Epithelial cell of proximal tubule (primary cell): ENCODE results near the gene NFS1. TPM values are rescaled to one million over a fixed set of nuclear protein-coding genes. Genes with fewer than 3 reads are reported as not detected.

Experiments
- DNase-seq: peaks from one replicate; pipeline ENCODE4 v3.0.0-alpha.2; 2011; ENCODE audit warnings: low read depth
- H3K4me3 ChIP-seq: 2 replicates; pipeline ENCODE4 v1.5.1; 2011; ENCODE audit warnings: low read depth, mild to moderate bottlenecking, low read length
- total RNA-seq: library from RNA; depleted of rRNA; stranded (reverse); fragments of >200 nt; gene quantifications from 2 replicates; pipeline ENCODE4 v1.2.3, GENCODE V29; 2015
- TF ChIP-seq, protein P1 (sequence below): conservative IDR thresholded peaks from 2 replicates; pipeline ENCODE4 v1.5.1; 2012; ENCODE audit warnings: low read depth, mild to moderate bottlenecking, low read length

Gene NFS1
- total RNA-seq, 1 donor from 2014 or later, result 10.3 TPM

DNA sequence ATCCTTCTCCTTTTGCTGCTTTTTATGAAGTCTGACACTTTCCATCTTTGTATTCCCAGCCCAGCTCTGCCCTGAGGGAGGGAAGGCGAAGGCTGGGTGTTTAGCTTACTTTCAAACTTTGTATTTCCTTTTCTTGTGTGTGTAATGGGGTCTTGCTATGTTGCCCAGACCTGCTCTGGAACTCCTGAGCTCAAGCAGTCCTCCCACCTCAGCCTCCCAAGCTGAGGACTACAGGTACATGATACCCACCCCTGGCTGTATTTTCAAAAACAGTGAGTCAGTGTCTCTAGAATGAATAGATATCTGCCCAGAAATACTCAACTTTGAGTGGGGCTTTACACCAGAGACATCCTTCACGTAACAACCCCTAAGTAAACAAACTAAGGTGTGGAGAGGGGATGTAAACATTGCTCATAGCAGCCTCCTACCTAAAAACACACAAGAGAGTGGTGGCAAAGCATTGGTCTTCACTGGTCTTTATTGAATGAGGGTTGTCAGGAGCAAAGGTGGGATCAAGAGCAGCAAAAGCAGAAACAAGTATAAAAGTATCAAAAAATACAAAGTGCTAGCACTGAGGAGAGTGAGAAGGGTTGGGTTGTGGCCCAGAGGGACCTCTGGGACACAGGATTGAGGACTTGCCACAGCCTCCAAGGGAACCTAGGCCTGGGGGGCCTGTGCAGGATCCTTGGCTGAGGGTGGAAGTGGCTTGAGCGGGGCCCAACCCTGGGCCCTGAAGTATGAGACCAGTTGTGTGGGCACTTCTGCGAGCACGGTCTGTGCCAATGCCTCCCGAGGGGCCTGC lies 73.4 kb downstream of the NFS1 start:
- TF ChIP-seq, protein P1, sequence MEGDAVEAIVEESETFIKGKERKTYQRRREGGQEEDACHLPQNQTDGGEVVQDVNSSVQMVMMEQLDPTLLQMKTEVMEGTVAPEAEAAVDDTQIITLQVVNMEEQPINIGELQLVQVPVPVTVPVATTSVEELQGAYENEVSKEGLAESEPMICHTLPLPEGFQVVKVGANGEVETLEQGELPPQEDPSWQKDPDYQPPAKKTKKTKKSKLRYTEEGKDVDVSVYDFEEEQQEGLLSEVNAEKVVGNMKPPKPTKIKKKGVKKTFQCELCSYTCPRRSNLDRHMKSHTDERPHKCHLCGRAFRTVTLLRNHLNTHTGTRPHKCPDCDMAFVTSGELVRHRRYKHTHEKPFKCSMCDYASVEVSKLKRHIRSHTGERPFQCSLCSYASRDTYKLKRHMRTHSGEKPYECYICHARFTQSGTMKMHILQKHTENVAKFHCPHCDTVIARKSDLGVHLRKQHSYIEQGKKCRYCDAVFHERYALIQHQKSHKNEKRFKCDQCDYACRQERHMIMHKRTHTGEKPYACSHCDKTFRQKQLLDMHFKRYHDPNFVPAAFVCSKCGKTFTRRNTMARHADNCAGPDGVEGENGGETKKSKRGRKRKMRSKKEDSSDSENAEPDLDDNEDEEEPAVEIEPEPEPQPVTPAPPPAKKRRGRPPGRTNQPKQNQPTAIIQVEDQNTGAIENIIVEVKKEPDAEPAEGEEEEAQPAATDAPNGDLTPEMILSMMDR, result no peak
- no peak for DNase-seq
- H3K4me3 ChIP-seq, result no peak overlapping the region

DNA sequence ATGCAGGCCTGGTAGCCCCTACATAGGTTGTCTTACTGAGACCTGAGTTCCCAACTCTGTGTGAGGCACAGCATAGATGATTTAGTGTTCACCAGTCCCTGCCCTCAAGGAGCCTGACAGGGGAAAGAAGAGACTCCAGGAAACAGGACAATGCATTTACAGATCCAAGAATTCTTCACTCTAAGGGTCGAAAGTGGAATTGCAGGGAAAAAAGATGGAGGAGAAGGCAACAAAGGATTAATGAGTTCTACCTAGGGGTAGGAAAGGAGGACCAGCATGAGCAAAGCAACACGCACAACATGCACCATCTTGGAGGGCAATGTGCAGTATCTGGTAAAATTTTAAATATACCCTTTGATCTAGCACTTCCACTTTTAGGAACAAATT lies 77.6 kb downstream of the NFS1 start:
- no peak for DNase-seq
- TF ChIP-seq, protein P1, result no peak
- H3K4me3 ChIP-seq, result no peak overlapping the region

DNA sequence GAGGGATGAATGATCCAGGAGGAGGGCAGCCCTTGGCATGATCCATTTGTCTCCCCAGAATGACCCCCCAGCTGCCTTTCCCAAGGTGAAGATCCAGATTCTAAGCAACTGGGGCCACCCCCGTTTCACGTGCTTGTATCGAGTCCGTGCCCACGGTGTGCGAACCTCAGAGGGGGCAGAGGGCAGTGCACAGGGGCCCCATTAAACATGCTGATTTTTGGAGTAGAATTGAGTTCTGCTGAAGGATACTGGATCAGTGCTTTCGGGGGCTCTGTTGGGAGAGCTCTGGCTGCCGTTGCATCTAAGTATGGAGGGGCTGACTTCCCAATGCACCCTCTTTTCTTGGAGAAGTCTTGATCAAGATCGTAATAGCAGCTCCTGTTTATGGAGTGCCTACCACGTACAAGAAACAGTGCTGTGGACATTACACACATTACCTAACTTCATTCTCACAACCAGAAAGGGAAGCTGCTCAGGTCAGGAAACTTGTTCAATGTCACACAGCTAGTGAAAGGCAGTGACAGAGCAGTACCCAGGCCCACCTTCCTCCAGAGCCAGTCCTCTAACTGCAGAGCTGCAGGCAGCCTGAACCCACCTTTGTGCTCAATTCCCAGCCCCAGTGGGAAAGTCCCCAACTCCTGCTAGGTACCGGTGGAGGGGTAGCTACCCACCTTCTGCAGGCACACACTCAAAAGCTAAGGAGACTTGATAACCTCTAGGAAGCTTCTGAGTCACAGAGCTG lies 78.2 kb downstream of the NFS1 start:
- TF ChIP-seq, protein P1, result no peak
- H3K4me3 ChIP-seq, result no peak overlapping the region

DNA sequence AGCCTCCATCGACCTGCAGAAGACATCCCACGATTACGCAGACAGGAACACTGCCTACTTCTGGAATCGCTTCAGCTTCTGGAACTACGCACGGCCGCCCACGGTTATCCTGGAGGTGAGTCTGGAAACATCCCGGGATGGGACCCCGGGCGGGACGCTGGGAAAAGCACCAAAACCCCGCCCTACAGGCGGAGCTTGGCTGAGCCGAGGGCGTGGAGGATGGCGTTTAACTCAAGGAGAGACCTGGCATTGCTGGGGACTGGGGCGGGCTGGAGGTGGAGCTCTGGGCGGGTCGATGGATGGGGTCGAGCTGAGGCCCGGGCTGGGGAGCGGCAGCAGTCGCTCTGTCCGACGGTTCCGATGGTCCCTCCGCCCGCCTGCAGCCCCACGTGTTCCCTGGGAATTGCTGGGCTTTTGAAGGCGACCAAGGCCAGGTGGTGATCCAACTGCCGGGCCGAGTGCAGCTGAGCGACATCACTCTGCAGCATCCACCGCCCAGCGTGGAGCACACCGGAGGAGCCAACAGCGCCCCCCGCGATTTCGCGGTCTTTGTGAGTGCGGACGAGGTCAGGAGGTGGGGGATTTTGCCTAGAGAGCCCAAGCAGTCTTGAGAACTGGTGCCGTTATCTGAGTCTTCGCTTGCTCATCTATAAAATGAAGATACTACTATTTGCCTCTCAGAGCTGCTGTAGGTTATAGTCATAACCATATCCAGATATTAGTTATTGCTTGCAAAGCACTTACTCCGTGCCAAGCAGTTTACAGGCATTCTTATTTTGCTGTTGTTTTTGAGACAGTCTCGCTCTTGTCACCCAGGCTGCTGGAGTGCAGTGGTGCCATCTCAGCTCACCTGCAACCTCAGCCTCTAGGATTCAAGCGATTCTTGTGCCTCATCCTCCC lies 79.7 kb downstream of the NFS1 start:
- no peak for DNase-seq
- H3K4me3 ChIP-seq, result peak overlapping the region; percentile 75
- TF ChIP-seq, protein P1, result peak; percentile 57

More for the DNA sequence above, 78.2 kb downstream of the NFS1 start:
- no peak for DNase-seq

DNA sequence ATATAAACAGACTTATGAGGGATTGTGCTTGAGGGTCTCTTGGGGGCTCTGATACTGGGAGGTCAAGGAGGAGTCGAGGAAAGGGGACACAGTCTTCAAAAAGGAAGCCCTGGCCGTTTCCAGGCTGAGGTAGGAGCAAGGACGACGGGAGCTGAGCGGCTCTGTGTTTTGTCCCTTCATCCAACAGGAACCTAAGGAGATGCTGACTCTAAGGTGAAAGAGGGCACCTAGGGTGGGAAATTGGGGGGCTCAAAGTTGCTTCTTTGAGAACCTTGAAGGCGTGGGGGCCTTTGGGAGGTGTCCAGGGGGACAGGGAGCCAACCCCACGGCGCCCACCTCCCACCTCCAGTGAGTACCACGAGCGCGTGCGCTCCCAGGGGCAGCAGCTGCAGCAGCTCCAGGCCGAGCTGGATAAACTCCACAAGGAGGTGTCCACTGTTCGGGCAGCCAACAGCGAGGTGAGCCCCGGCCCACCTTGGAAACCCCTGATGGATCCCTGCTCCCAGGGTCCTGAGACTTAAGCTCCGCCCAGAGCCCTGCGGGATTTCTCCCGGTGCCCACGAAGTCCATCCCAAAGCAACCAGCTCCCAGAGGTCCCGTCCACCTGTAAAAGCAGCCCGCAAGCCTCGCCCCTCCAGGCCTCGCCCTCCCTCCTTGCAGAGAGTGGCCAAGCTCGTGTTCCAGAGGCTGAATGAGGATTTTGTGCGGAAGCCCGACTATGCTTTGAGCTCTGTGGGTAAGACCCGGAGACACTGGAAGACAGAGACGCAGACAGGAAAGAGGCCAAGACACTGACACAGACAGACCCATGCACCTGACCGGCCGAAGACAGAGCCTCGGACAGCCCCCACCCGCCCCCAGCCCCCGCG lies 80.7 kb downstream of the NFS1 start:
- TF ChIP-seq, protein P1, result no peak
- peak overlapping the region; percentile 75 for H3K4me3 ChIP-seq
- DNase-seq, result no peak

Other genes with a start within 250 kb of the NFS1 start
- gene CEP250, start 243.8 kb downstream of the NFS1 start, total RNA-seq, result 31.1 and 91.7 TPM in 2 replicates
- gene C20orf173, start 169.7 kb downstream of the NFS1 start, total RNA-seq, result not detected in 2 replicates
- gene ERGIC3, start 157.3 kb downstream of the NFS1 start, total RNA-seq, result 179 and 203 TPM in 2 replicates
- 3.5 and 15.9 TPM in 2 replicates for gene SPAG4, start 83.5 kb downstream of the NFS1 start, total RNA-seq
- 22.5 and 177 TPM in 2 replicates for gene CPNE1, start 34.5 kb downstream of the NFS1 start, total RNA-seq
- 46.3 and 47.3 TPM in 2 replicates for gene RBM12, start 34.5 kb downstream of the NFS1 start, total RNA-seq
- gene ROMO1, start 53 bp upstream of the NFS1 start, total RNA-seq, result 523 and 938 TPM in 2 replicates
- gene RBM39, start 42.9 kb upstream of the NFS1 start, total RNA-seq, result 117 and 148 TPM in 2 replicates
- 19.0 and 28.4 TPM in 2 replicates for gene PHF20, start 72.7 kb upstream of the NFS1 start, total RNA-seq